ENCODE measurements around the gene SNX27.
"Not testable (repeated sequence)": the region's sequence is repeated elsewhere in the genome, so short reads cannot be mapped to it uniquely, and the experiment has no call there.

The SNX27 gene

DNA sequence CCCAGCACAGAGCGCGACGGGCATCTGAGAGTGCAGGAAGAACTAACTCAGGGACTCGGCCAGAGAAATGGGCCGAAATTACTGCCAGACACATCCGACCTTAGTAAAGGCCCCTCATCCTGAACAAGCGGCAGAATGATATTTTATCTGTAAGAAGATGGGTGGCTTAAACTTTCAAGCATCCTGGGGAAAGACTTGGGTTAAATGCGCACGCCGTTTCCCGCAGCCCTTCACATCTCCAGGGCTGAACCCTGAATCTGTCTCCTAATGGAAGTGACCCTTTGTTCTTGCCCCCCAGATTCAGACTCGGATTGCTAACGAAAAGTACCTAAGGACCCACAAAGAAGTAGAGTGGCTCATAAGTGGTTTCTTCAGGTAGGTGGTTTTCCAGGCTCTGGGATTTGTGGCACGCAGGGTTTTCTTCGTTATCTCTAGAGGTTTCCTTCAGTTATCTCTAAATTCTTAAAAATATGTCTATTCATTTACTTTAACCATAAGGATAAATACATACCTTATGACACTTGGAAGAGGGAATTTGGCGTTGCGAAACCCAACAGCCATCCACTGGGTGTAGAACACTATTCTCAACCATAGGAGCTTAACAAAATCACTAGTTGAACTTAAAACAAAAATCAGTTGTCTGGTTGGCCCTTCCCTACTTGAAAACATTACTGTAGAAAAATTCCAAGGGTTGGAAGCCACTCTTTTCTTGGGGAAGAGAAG, 110.1 kb downstream of the SNX27 start:
- DNase-seq (no peak), ATAC-seq (no peak)

DNA sequence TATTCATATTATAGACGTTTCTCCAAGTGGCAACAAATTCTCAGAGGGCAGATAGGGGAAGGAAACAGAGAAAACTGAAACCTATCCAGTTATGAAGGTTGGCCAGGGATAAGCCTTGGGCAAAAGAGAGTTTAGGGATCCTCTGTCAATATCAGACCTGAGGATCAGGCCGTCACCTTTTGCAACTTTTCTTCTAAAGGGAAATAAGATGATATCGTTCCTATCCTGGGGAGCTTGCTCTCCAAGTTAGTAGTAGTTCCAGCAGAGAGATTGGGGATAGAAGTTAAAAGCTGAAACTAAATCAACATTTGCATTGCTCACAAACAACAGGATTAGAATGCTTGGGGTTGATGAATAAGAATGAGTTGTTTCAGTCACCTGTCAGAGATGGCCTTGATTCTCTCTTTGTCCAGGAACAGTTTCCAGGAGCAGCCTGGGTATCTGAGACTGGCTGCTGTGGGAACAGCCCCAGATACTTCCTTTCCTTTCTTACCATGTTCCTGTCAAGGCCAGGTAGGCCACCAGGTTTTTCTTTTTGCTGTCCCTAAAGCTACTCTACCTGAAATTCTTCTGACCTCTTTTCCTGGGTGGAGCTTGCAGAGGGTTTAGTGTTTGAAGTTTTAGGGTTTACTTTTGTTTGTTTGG, 112.0 kb downstream of the SNX27 start:
- no peak for ATAC-seq
- no peak for DNase-seq

DNA sequence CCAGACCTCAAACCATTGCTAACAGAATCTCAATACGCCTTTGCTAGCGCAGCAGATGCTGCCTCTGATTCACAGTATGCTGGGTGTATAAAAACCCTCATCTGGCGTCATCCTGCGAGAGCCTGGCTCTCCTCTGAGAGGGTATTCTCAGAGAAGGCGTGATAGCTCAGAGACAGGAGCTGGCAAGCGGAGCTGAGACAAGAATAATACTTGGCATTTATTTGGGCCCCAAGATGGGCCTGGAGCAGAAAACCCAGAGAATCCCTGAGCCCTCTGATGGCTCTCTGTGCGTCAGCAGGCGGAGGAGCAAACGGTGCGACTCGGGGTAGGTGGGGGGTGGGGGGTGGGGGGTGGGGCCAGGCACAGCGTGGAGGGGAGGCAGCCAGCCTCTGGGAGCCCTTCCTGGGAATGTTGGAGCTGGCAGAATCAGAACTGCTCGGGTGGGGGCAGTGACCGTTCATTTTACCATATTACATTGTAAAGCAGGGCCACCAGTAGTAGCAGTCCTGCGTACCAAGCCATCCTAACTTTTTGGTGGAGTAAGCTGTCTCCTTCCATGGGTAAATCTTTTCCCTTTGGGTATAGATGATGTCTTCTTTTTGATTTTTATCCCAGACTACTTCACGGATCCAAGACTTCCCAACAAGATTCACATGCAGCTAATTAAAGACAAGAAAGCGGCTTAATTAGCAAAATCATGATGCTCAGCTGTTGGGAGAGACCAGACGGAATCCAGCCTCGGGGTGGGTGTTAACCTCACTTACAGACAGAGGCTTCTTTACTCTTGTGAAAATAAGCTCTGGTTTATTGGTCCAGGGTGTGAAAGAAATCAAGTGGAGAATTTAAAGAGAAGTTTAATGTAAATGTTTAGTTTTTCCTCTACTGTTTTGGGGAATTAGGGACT, 116.6 kb downstream of the SNX27 start:
- DNase-seq: no peak
- no peak for ATAC-seq

DNA sequence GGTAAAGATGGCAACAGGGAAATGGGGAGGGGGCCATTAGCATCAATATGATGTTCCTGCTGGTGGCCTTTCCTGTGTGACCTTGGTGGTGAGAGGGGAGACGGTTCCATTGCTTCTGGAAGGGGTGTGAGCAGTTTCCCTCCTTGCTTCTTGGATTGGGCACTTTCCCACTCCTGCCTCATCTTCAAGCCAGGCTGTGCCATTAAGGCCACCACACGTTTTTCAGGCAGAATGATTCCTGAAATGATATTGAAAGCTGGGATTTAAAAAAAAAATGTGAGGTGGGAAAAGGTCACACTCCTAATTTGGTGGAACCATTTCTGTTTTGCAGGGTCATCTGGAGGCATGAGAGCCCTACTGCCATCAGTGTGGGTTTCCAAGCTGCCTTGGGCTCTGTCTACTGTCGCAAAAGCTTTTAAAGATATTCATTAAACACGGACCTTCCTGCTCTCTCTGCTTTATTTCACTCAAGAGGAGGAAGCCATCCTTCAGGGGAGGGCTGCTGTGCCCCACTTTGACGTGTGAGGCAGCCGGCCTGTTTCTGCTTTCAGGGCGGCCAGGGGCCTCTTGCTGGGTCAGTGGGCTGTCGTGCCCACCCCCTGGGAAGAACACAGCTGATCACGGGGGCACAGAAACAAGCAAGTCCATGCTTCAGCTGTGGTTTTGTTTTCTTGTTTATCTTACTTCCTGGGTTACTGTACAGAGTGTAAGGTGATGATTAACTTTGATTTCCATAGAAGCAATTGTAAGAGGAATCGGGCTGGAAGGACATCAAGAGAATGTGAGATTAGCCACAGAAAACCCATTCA, 117.5 kb downstream of the SNX27 start:
- no peak for DNase-seq
- no peak for ATAC-seq

DNA sequence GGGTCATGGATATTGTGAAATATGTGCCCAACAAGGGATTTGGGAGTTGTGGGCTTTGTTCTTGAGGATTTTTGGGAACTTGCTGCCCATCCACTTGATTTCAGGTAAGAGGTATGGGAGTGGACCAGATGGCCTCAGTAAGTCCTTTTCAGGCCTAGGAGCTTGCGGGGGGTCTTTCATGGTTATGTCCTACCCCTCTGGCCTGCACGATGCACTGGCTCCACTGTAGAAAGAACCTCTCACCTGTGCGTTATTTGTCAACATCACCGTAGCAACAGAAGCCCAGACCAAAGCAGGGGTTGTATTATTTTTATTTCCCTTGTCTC, 118.1 kb downstream of the SNX27 start:
- no peak for ATAC-seq
- no peak for DNase-seq

DNA sequence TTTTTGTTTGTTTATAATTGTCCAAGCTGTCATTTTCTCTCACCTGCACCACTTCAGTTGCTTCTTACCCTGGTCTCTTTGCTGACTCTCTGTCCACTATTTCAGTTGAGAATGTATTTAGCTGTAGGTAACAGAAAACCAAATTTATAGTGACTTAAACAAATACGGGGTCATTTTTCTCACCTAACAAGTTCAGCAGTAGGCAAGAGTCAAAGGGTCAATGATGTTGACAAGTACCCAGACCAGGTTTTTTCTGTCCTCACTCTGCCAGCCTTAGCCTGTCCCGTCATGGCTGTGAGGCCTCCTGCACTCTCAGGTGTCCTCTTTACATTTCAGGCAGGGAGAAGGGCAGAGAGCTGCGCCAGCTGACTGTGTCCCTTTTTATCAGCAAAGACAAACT, 121.3 kb downstream of the SNX27 start:
- DNase-seq (no peak), ATAC-seq (no peak)

DNA sequence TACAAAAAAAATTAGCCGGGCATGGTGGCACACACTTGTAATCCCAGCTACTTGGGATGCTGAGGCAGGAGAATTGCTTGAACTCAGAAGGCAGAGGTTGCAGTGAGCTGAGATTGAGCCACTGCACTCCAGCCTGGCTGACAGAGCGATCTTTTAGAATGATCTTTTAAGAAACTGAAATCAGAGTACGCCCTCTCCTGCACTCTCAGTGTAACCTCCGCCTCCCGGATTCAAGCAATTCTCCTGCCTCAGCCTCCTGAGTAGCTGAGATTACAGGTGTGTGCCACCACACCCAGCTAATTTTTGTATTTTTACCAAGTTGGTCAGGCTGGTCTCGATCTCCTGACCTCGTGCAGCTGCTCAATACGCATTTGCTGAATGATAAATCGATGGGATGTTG, 122.1 kb downstream of the SNX27 start:
- ATAC-seq, DNase-seq: not testable (repeated sequence)

DNA sequence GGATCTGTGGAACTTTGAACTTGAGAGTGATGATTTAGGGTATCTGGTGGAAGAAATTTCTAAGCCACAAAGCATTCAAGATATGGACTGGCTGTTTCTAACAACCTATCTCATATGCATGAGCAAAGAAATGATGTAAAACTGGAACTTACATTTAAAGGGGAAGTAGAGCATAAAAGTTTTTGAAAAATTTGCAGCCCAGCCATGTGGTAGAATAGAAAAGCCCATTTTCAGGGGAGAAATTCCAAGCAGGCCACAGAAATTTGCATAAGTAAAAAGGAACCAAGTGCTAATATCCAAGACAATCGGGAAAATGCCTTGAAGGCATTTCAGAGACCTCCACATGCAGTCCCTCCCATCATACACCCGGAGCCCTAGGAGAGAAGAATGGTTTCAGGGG, 125.2 kb downstream of the SNX27 start:
- DNase-seq (no peak), ATAC-seq (no peak)

DNA sequence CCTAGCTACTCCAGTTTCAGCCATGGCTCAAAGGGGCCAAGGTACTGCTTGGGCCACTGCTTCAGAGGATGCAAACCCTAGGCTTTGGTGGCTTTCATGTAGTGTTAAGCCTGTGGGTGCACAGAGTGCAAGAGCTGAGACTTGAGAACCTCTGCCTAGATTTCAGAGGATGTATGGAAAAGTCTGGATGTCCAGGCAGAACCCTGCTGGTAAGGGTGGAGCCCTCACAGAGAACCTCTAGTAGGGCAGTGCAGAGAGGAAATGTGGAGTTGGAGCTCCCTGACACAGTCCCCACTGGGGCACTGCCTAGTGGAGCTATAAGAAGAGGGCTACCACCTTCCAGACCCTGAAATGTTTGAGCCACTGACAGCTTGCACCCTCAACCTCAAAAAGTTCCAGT, 125.6 kb downstream of the SNX27 start:
- ATAC-seq (no peak), DNase-seq (no peak)

DNA sequence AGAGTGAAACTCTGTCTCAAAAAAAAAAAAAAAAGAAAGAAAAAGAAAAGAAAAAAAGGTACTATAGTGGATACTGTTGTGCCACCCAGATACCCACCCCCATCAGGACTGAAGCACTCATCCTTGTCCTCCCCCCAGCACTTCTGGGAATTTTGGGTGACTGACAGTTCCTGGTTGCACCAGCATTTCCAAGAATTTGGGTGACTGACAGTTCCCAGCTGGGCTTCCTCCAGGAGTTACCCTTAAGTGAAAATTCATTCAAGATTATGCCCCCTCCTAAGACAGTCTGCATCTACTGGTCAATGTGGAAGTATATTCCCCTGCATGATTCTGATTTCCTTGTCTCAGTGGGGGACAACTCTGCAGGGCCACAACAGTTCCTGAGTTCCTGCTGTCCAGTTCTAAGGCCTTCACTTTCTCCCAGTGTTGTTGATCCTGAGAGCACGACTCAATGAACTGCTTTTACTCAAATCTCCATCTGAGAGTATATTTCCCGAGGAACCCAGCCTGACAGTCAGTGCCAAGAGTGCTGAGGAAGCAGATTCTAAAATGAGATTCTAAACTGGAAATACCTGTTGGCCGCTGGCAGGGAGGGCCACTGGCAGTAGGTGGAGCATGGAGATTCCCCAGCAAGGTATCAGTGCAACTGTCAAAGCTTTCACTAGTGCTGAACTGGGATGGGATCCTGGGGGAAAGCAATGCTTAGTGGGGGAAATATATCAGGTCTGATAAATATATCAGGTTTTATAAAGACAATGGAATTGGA, 127.9 kb downstream of the SNX27 start:
- no peak for DNase-seq
- no peak for ATAC-seq

DNA sequence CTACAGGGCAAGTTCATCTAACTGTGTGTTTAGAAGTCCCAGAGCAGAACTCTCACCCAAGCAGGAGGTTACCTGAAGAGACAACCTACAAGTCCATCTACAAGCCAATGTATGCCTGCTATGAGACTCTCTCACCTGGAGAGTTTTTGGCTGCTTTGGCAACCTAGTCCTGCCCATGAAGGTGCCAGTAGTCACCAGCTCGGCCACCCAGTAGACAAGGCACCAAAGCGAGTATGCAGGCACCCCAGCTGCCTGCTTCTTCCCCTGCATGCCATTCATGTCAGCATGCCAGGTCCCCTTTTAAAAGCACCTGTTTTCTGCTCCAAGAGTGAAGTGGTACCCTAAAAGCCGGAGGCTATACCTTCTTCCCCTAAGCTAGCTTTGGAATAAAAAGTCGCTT, 129.7 kb downstream of the SNX27 start:
- no peak for DNase-seq
- ATAC-seq: no peak

All from stimulated activated naive CD8-positive, alpha-beta T cell treated with anti-CD3 and anti-CD28 coated beads, Interleukin-15, Interleukin-2, amounts not matched to agents 100 U/mL and 50 U/mL, for 24 hours (primary cell).